NCI-H2171 treated with DMSO at 0.1 percent for 48 hours (cell line): ENCODE data around the gene PTS.
A peak's percentile ranks its signal among the peaks of the same experiment; 100 is the strongest.
"Not testable (repeated sequence)": the region's sequence is repeated elsewhere in the genome, so short reads cannot be mapped to it uniquely, and the experiment has no call there.

Experiments used
- DNase-seq: peaks from one replicate; lab custom pipeline; 2025; lab: John Stamatoyannopoulos, UW

Gene PTS

GRCh38 chr11:112226062-112226830 lies at the start of gene PTS:
PTS (plus strand) TSS chr11:112226428; CDS start chr11:112226444, 16 bp downstream.
- DNase-seq, result peak; percentile 82

- no peak for DNase-seq
Measured at GRCh38 chr11:112177589-112177988, 48.6 kb upstream of the PTS start.

GRCh38 chr11:112178428-112178827 lies 47.8 kb upstream of the PTS start:
- DNase-seq, result no peak

- DNase-seq, result no peak
Measured at GRCh38 chr11:112178936-112179335, 47.3 kb upstream of the PTS start.

- DNase-seq, result no peak
Measured at GRCh38 chr11:112179601-112180000, 46.6 kb upstream of the PTS start.

DNA sequence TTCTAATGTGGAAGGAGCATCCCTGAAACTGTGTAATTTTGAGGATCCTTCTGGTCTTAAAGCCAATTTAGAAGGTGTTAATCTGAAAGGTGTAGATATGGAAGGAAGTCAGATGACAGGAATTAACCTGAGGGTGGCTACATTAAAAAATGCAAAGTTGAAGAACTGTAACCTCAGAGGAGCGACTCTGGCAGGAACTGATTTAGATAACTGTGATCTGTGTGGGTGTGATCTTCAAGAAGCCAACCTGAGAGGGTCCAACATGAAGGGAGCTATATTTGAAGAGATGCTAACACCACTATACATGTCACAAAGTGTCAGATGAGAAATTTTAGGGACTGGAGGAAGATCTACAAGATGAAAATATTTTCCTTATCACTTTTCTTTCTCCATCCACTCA lies 43.4 kb upstream of the PTS start:
- no peak for DNase-seq

GRCh38 chr11:112185883-112186282 lies 40.3 kb upstream of the PTS start:
- no peak for DNase-seq

DNA sequence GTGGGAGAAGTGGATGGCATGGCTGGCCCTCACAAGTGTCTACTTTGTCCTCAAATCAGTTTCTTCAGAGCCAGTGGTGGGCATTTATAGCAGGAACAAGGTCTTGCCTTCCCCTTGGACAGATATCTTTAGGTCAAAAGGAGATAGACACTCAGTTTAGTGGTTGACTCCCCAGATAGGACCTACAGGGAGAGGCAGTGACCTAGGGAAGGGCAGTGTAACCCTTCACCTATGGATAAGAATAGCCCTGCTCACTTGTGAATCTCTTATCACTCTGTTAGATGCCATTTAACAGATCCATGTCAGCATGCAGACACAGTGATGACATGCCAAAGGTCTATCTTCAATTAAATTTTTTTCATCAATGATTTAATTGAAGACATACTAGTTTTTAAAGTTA lies 39.9 kb upstream of the PTS start:
- DNase-seq, result no peak

GRCh38 chr11:112195113-112195512 lies 31.1 kb upstream of the PTS start:
- not testable (repeated sequence) for DNase-seq

- DNase-seq, result no peak
Measured at GRCh38 chr11:112195951-112196351, 30.3 kb upstream of the PTS start.

DNA sequence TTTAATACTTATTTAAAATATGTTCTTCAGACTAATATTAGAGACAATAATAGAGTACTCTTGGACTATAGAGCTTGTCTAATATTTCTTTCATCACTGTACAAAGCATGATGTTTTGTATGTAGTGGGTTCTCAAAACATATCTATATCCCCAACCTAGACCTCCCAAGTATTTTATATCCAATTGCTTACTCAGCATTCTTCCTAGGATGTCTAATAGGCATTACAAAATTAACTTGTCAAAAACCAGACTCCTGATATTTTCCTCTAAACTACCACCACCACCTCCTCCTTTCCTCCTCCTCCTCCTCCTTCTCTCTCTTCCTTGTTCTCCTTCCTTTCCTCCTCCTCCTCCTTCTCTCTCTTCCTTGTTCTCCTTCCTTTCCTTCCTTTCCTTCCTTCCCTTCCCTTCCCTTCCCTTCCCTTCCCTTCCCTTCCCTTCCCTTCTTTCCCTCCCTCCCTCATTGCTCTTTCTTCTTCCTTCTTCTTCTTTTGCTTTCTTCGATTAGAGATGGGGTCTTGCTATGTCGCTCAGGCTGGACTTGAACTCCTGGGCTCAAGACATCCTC lies 29.6 kb upstream of the PTS start:
- no peak for DNase-seq

GRCh38 chr11:112199101-112199500 lies 27.1 kb upstream of the PTS start:
- DNase-seq, result not testable (repeated sequence)

DNA sequence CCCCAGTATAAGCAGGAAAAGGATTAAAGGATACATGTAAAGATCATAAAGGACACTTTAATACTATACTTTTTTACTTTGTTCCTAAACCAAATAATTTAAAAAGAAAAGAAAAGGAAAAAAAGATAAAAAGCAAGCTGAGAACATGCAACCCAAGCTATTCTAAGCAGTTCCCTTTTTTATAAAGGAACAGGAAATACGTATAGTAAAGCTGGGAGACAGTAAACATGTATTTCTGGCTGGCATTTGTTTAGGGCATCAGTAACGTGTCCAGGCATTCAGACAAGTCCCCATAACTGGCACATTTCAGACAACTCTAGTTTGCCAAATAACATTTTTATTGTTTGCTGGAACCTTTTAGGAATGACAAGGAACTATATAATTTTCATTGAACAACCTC lies 26.0 kb upstream of the PTS start:
- no peak for DNase-seq

DNA sequence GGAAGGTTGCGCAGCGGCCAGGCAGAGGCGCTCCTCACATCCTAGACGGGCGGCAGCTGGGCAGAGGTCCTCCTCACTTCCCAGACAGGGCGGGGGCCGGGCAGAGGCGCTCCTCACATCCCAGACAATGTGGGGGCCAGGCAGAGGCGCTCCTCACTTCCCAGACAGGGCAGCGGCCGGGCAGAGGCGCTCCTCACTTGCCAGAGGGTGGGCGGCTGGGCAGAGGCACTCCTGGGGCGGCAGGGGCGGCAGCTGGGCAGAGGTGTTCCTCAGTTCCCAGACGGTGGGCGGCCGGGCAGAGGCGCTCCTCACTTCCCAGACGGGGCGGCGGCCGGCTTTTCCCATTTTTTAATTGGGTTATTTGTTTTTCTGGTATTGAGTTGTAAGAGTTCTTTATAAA lies 20.2 kb upstream of the PTS start:
- DNase-seq, result no peak

GRCh38 chr11:112210890-112211289 lies 15.3 kb upstream of the PTS start:
- no peak for DNase-seq

GRCh38 chr11:112211536-112211935 lies 14.7 kb upstream of the PTS start:
- no peak for DNase-seq

- DNase-seq, result no peak
Measured at GRCh38 chr11:112212290-112212689, 13.9 kb upstream of the PTS start.

- DNase-seq, result no peak
Measured at GRCh38 chr11:112212710-112213109, 13.5 kb upstream of the PTS start.

- DNase-seq, result no peak
Measured at GRCh38 chr11:112213753-112214152, 12.5 kb upstream of the PTS start.

- DNase-seq, result no peak
Measured at GRCh38 chr11:112215621-112216020, 10.6 kb upstream of the PTS start.

DNA sequence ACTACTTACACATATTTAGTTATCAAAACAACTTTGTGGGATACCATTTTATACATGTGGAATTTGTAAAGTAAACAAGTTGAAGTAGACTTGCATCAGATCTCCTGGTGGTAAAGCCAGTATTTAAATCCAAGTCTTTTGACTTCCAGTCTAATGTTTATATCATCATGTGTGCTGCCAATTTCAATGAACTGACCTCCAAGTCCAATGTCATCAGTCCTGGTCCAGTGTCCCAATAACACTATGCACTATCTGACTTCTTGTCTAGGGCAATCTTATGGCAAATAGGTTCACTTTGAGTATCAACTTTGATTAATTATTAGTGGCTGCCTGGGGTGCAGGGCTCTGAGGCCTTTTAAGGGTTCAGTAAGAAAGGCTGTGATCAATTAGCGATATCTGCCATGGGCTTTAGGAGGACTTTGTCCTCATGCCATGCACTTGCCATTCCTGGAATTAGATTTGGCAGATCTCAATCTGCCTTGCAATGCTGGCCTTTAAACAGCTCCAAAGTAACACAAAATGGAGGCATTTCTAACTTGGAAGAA lies 9.6 kb upstream of the PTS start:
- DNase-seq, result no peak

DNA sequence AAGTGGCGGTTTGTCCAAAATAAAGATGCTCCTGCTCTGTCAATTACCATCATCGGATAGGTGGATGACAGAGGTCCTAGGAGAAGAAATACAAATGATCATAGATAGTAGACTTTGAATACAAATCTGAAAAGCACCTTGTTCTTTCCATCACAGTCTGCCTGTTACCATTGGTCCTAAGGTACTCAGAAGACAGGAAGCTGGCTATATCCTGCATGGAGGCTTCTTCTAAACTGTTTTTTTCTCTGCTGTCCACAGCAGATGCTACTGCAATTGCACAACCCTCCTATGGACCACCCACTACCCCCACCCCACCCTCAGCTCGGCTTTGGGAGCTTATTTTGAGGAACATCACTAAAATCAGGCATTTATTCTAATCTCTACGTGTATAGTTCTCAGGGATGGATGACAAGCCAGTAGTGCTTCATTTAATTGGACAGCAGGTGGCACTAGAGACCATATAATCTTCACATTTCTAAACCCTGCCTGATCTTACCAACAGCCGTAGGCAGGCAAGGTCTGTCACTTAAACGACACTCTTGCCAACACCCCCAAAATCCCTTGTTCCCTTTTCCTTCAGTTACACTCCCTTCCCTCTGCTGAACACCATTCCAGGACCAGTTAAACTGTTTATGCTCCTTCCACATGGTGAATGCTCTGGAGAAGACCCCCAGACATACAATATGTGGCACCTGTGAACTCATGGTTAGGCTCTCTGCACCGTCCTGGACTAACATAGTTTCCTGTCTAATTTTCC lies 6.6 kb upstream of the PTS start:
- peak; percentile 83 for DNase-seq

DNA sequence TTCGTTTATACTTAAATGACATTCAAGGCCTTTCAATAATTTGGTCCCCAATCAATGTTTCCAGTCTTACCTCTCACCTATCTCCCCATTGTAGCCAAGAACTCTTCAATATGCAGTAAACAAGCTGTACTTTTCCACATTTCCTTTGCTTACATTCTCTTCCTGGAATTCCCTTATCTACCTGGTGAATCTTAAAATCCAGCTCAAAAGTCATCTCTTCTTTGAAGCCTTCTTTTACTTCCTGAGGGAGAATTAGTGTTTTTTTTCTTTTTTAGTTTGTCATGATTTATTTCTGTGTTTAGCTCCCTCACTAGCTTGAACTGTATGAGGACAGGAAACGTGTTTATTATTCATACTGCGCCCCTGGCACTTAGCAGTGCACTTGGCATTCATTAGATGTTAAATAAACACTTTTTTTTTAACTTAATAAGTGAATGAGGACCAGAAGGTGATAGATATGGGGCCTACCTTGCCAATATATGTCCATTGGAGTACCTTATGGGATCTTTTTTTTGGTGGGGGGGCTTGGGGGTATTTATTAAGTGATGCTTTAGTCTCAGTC lies 4.9 kb upstream of the PTS start:
- DNase-seq, result no peak
